Measurements from ENCODE around the gene PCDHA3.

Gene PCDHA3

DNA sequence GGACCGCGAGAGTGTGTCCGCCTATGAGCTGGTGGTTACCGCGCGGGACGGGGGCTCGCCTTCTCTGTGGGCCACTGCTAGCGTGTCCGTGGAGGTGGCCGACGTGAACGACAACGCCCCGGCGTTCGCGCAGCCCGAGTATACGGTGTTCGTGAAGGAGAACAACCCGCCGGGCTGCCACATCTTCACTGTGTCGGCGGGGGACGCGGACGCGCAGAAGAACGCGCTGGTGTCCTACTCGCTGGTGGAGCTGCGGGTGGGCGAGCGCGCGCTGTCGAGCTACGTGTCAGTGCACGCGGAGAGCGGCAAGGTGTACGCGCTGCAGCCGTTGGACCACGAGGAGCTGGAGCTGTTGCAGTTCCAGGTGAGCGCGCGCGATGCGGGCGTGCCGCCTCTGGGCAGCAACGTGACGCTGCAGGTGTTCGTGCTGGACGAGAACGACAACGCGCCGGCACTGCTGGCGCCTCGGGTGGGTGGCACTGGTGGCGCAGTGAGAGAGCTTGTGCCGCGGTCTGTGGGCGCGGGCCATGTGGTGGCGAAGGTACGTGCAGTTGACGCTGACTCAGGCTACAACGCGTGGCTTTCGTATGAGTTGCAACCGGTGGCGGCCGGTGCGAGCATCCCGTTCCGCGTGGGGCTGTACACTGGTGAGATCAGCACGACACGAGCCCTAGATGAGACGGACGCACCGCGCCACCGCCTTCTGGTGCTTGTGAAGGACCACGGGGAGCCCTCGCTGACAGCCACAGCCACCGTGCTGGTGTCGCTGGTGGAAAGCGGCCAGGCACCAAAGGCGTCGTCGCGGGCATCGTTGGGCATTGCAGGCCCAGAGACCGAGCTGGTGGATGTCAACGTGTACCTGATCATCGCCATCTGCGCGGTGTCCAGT lies 35.0 kb downstream of the PCDHA3 start:
- ATAC-seq, result no peak
- no peak for TF ChIP-seq ZFP3 (CRISPR knock-in tag; IDR thresholded peaks at IDR 0.05)
- no peak for TF ChIP-seq ZNF70 (CRISPR knock-in tag; IDR thresholded peaks at IDR 0.05)
- no peak for TF ChIP-seq TCF4 (CRISPR knock-in tag; IDR thresholded peaks at IDR 0.05; ENCODE audit: borderline replicate concordance)
- TF ChIP-seq, protein P1, sequence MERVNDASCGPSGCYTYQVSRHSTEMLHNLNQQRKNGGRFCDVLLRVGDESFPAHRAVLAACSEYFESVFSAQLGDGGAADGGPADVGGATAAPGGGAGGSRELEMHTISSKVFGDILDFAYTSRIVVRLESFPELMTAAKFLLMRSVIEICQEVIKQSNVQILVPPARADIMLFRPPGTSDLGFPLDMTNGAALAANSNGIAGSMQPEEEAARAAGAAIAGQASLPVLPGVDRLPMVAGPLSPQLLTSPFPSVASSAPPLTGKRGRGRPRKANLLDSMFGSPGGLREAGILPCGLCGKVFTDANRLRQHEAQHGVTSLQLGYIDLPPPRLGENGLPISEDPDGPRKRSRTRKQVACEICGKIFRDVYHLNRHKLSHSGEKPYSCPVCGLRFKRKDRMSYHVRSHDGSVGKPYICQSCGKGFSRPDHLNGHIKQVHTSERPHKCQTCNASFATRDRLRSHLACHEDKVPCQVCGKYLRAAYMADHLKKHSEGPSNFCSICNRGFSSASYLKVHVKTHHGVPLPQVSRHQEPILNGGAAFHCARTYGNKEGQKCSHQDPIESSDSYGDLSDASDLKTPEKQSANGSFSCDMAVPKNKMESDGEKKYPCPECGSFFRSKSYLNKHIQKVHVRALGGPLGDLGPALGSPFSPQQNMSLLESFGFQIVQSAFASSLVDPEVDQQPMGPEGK (CRISPR knock-in tag; IDR thresholded peaks at IDR 0.05; ENCODE audit: borderline replicate concordance), result no peak
- TF ChIP-seq ARNTL (CRISPR knock-in tag; IDR thresholded peaks at IDR 0.05; ENCODE audit: borderline replicate concordance, low read depth), result no peak
- TF ChIP-seq, protein P2, sequence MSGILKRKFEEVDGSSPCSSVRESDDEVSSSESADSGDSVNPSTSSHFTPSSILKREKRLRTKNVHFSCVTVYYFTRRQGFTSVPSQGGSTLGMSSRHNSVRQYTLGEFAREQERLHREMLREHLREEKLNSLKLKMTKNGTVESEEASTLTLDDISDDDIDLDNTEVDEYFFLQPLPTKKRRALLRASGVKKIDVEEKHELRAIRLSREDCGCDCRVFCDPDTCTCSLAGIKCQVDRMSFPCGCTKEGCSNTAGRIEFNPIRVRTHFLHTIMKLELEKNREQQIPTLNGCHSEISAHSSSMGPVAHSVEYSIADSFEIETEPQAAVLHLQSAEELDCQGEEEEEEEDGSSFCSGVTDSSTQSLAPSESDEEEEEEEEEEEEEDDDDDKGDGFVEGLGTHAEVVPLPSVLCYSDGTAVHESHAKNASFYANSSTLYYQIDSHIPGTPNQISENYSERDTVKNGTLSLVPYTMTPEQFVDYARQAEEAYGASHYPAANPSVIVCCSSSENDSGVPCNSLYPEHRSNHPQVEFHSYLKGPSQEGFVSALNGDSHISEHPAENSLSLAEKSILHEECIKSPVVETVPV (CRISPR knock-in tag; IDR thresholded peaks at IDR 0.05), result no peak
- no peak for TF ChIP-seq CSDC2 (CRISPR knock-in tag; IDR thresholded peaks at IDR 0.05)
- TF ChIP-seq ZFP30 (CRISPR knock-in tag; IDR thresholded peaks at IDR 0.05), result no peak

DNA sequence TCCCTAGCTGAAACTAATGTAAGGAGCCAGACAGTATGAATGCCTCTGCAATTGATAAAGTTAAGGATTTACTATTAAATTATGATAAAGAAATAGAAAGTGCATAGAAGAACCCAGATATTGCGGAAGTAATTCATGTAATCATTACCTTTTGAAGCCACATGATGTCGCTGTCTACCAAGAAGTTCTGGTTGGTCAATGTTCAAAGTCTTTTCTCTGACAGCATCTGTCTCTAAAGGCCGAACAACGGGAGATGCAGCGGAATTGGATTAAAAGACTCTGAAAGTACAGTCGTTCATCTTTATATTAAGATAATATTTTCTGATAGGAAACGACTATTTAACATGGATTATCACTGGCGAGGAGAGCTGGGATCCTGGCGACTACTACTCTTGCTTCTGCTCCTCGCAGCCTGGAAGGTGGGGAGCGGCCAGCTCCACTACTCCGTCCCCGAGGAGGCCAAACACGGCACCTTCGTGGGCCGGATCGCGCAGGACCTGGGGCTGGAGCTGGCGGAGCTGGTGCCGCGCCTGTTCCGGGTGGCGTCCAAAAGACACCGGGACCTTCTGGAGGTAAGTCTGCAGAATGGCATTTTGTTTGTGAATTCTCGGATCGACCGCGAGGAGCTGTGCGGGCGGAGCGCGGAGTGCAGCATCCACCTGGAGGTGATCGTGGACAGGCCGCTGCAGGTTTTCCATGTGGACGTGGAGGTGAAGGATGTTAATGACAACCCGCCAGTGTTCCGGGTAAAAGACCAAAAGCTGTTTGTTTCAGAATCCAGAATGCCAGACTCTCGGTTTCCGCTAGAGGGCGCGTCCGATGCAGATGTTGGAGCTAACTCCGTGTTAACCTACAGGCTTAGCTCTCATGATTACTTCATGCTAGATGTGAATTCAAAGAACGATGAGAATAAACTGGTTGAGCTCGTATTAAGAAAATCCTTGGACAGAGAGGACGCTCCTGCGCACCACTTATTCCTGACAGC lies 40.4 kb downstream of the PCDHA3 start, which contains the start of gene PCDHA8:
TSS of gene PCDHA8 (plus strand) at position 210 of the 985 bp plus-strand sequence. CDS start at position 345, 135 bp downstream.
- ATAC-seq, result peak; percentile 98
- TF ChIP-seq TSHZ2 (CRISPR knock-in tag; IDR thresholded peaks at IDR 0.05) (no peak), ZNF70 (CRISPR knock-in tag; IDR thresholded peaks at IDR 0.05) (no peak), SNAI2 (CRISPR knock-in tag; IDR thresholded peaks at IDR 0.05) (no peak), ISL1 (CRISPR knock-in tag; IDR thresholded peaks at IDR 0.05) (no peak), GLIS3 (CRISPR knock-in tag; IDR thresholded peaks at IDR 0.05) (no peak), PPARA (CRISPR knock-in tag; IDR thresholded peaks at IDR 0.05; ENCODE audit: borderline replicate concordance) (no peak), CREB5 (CRISPR knock-in tag; IDR thresholded peaks at IDR 0.05; ENCODE audit: low read depth) (no peak), CSDC2 (CRISPR knock-in tag; IDR thresholded peaks at IDR 0.05) (no peak), ZC3H10 (CRISPR knock-in tag; IDR thresholded peaks at IDR 0.05) (no peak), RARB (CRISPR knock-in tag; IDR thresholded peaks at IDR 0.05) (no peak), BACH2 (CRISPR knock-in tag; IDR thresholded peaks at IDR 0.05; ENCODE audit: borderline replicate concordance) (no peak), ESRRG (CRISPR knock-in tag; IDR thresholded peaks at IDR 0.05) (no peak), TOX (CRISPR knock-in tag; IDR thresholded peaks at IDR 0.05; ENCODE audit: borderline replicate concordance) (no peak), OSR1 (CRISPR knock-in tag; IDR thresholded peaks at IDR 0.05) (no peak), ZFP3 (CRISPR knock-in tag; IDR thresholded peaks at IDR 0.05) (no peak)
- TF ChIP-seq, protein P3, sequence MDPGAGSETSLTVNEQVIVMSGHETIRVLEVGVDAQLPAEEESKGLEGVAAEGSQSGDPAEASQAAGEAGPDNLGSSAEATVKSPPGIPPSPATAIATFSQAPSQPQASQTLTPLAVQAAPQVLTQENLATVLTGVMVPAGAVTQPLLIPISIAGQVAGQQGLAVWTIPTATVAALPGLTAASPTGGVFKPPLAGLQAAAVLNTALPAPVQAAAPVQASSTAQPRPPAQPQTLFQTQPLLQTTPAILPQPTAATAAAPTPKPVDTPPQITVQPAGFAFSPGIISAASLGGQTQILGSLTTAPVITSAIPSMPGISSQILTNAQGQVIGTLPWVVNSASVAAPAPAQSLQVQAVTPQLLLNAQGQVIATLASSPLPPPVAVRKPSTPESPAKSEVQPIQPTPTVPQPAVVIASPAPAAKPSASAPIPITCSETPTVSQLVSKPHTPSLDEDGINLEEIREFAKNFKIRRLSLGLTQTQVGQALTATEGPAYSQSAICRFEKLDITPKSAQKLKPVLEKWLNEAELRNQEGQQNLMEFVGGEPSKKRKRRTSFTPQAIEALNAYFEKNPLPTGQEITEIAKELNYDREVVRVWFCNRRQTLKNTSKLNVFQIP (CRISPR knock-in tag; IDR thresholded peaks at IDR 0.05; ENCODE audit: borderline replicate concordance, low read depth), result no peak
- TF ChIP-seq, protein P1 (CRISPR knock-in tag; IDR thresholded peaks at IDR 0.05; ENCODE audit: borderline replicate concordance), result no peak
- TF ChIP-seq, protein P2 (CRISPR knock-in tag; IDR thresholded peaks at IDR 0.05), result no peak
